ACHN (cell line): ENCODE results near the gene UAP1.

Source experiments
- DNase-seq: peaks from one replicate; pipeline ENCODE4 v3.0.0-alpha.2; 2015
- in situ Hi-C: cut with HindIII; loops from 2 replicates; pipeline ENCODE4 v1.10.0; 2017; ENCODE audit warnings: low sequenced_read_pairs, low pct_ligation_motif_present, low pct_unique_long_range_greater_than_20kb

UAP1 gene

DNA sequence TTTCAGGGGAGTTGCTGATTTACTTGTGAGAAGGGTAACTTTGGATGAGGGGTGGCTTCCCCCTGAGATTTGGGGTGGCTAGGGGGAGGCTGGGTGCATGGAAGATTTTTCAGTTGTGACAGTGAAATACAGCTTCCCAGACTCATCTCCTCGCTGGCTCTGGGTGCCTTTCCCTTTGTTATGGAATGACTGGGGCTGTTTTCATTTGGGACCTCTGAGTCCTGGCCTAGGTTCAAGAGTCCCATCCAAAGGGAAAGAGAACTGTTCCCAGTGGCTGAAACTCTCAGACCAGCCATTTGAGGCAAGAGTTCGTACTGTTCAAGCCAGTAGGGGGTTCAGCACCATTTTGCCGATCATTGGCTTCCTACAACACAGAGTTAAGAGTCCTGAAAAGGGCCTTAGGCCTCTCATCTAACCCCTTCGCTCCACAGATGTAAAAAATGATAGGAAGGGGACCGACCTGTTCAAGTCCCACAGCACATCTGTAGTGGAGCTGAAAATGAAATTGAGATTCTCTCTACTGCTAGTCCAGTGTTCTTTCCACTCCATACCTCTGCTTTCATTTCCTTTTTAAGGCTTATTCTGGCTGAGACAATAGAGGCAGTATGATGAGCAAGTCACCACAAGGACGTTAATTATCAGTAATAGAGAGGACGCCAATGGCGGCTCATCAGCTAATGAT lies 71.7 kb downstream of the UAP1 start:
- DNase-seq, result no peak

DNA sequence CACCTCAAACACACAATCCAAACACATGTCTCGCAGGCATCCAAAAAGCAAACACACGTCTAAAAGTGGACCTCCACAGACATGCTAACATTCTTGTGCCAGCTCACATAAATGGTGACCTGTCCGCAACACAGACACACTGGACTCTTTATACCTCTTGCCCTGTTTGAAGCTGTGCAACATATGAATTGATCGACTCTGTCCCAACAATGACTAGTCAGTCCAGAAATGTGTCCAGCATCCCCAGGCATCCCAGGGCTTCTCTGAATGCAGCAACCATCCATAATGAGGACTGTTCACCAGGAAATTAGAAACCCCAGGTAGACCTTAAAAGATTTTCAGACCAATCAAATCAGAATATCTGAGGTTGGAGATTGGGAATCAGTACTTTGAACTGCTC lies 73.9 kb downstream of the UAP1 start:
- in situ Hi-C loops, result no loop called here
- no peak for DNase-seq

More for the DNA sequence above, 71.7 kb downstream of the UAP1 start:
- in situ Hi-C loops, result no loop called here

DNA sequence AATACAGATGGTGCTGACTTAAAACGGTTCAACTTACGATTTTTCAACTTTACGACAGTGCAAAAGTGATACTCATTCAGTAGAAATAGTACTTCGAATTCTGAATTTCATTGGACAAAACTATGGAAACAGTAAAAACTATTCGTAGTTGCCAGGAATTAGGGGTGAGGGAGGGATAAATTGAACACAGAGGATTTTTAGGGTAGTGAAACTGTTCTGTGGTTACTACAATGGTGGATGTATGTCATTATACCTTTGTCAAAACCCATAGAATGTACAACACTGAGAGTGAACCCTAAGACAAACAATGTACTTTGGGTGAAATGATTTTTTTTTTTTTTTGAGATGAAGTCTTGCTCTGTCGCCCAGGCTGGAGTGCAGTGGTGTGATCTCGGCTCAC lies 78.2 kb downstream of the UAP1 start:
- in situ Hi-C loops, result no loop called here
- no peak for DNase-seq

DNA sequence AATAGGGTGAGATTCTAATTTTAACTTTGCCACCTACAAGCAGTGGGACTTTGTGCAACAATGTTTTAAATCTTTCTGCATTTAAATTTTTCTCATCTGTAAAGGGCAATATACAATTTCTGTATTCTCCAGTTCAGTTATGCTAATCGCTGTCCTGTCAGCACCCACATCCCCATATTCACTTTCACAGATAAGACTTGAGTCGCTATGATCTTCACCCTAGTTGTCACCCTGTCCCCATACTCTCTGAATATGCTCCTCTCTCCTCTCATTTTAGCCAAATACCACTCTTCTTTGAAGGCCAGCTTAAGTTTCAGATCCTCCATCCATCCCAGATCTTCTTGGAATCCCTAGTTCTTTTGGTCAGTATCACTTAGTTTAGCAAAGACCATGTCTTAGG lies 79.6 kb downstream of the UAP1 start:
- DNase-seq, result no peak
- in situ Hi-C loops, result no loop called here

DNA sequence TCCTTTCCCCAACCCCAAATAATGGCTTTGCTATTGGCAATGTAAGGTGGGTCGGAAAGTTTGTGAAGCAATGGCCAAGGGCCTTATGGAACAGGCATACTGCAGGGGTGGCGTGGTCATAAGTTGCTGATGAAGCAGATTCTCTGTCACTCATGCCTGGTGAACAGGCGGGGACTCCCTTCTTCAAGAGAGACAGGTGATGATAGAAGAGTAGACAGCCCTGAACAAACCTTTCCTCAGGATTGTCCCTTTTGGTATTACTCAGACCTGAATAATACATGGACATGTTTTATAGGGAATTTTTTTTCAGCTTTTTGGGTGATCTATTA lies 83.4 kb downstream of the UAP1 start:
- in situ Hi-C loops, result no loop called here
- DNase-seq, result no peak

DNA sequence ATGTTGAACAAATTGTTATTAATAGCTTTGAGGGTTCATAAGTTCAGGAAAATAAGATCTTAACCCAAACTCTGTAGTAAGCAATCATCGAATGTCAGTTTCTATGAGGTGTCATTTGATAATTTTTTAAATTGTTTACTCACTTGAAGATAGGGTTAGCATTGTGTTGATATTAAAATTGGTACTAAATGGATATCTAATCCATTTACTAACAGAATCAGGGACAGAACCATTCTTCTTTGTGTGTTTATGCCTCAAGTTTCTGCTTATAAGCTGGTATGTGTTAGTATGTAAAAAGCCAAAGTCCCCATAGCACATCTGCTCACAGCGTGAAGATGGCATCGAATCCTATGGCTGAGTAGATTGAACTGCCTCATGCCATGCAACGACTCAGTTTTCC lies 84.1 kb downstream of the UAP1 start:
- no peak for DNase-seq
- in situ Hi-C loops, result no loop called here

DNA sequence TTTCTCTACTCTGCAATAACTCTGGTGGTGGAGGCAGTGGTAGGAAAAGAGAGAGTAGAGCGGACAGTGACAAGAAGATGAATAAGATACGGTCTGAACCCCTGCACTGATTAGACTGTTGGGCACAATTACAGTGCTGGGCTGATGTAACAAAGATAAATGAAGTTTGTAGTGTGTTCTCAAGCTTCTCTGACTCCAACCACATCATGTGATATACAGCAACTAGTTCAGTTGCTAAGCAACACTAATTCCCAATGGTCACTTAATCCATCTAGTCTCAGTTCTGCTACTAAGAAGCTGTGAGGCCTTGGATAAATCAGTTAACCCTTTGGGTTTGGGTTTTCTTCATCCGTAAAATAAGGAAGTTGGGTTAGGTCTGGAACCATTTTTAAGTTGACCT lies 88.1 kb downstream of the UAP1 start:
- in situ Hi-C loops, result no loop called here
- DNase-seq, result no peak
